NCI-H774 (cell line): ENCODE results near the gene GNLY.
A peak's percentile ranks its signal among the peaks of the same experiment; 100 is the strongest.

ENCODE experiments used
- DNase-seq: peaks from one replicate; lab custom pipeline; 2025; lab: John Stamatoyannopoulos, UW

The GNLY gene

GRCh38 chr2:85684806-85685205 is 9.4 kb upstream of the GNLY start:
- DNase-seq: no peak

DNA sequence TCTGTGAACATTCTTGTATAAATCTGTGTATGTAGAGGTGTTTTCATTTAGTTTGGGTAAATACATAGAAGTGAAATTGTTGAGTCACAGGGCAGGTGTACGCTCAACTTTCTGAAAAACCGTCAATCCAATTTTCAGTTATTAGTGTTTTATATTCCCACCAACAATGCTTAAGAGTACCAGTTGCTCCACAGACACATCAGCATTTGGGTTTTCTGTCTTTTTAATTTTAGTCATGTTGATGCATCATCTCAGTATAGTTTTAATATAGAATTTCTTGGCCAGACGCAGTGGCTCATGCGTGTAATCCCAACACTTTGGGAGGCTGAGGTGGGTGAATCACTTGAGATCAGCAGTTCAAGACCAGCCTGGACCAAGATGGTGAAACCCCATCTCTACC is 3.2 kb upstream of the GNLY start:
- DNase-seq: no peak

DNA sequence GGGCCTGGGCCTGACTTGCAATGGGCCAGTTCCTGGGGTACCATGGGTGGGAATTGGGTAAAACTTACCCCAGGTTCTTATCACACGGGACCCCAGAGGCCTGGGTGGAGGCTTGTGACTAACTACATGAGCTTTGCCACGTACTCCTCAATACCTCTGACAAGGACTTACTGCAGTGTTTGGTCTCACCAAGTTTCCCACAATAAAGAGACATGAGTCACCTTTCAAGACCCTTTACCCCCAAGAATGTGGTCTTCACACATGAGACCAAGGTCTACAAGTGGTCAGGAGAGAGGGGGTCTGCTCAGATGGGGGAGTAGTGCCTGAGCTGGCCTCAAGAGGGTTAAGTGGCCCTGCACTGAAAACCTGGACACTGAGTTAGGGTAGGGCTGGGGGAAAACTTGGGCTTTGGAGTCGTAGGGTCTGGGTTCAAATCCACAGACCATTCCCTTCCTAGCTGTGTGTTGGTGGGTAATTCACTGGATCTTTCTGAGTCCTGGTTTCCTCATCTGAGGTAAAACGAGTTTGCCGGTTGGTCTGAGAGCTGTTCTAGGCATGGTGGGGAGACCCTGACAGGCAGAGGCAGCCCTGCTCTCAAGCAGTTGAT is 2.0 kb upstream of the GNLY start:
- no peak for DNase-seq

GRCh38 chr2:85695121-85695520 is 963 bp downstream of the GNLY start:
- DNase-seq: no peak

DNA sequence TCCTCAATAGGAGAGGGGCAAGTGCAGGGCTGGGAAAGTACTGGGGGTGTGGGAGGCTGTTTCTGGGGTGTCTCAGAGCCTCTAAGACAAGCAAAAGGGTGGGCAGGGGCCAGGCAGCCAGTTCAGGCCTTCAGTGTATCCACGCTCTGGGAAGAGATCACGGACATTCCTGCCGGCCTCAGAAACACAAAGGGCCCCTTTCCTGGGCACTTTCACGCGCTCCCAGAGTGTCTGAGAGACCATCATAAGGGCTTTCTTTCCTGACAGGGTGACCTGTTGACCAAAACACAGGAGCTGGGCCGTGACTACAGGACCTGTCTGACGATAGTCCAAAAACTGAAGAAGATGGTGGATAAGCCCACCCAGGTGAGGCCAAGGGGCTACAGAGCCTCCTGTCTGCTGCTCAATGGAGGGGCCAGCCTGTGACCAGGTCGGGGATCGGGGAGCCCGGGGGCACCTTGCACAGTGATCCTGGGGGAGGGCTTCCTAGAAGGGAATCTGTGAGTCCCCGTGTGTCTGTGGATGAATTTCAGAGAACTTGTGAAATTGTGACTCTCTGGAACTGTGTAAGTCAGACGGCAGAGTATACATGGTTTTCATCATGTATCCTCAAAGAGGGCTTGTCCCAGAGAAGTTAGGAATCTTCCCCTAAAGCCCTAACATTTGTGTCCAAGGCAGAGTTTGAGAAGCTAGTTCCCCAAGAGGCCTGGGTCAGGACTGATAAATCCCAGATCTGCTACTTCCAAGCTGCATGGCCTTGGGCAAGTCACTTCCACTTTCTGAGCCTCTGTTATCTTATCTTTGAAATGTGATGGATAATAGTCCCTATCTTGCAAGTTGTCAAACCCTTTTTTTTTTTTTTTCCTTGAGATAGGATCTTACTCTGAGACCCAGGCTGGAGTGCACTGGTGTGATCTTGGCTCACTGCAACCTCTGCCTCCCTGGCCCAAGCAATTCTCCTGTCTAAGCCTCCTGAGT is 1.8 kb downstream of the GNLY start:
- DNase-seq: no peak

- no peak for DNase-seq
Observed at GRCh38 chr2:85697096-85697495, 2.9 kb downstream of the GNLY start.

GRCh38 chr2:85697716-85698115 is 3.6 kb downstream of the GNLY start:
- DNase-seq: no peak

DNA sequence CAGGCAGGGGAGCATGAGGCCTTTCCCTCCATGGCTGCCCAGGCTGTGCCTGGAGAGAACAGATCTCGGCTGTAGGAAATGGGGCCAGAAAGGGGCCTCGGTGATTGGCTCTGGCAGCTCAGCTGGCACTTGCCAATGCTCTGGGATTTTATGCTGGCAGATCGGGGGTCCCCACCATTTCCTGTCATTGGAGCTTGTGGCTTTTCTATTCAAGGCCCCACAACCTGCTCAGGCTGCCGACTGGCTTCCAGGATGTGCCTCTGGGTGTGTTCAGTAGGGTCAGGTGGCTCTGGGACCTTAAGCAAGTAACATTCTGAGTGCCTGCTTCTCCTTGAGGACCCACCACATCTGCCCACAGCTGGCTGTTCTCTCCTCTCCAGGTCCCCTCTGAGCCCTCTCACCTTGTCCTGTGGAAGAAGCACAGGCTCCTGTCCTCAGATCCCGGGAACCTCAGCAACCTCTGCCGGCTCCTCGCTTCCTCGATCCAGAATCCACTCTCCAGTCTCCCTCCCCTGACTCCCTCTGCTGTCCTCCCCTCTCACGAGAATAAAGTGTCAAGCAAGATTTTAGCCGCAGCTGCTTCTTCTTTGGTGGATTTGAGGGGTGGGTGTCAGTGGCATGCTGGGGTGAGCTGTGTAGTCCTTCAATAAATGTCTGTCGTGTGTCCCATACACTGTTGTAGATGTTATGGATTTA is 4.2 kb downstream of the GNLY start:
- DNase-seq: no peak

DNA sequence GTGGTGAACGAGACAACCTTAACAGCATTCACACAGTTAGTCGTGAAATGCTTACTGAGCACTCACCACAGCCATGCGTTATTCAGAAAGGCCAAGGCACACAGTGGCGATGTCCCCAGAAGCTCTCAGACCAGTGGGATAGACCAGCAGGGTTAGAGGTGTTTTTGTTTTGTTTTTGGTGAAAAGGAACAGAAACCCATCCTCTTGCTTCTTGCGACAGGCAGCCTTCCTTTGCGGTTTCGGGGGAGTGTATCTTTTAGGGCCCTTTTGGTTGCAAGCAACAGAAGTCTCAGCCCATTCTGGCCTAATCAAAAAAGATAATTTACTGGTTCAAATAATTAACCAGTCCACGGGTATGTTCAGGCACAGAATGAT is 4.7 kb downstream of the GNLY start:
- DNase-seq: no peak

GRCh38 chr2:85699325-85699724 is 5.2 kb downstream of the GNLY start:
- DNase-seq: no peak

GRCh38 chr2:85702172-85702571 is 8.0 kb downstream of the GNLY start:
- no peak for DNase-seq

DNA sequence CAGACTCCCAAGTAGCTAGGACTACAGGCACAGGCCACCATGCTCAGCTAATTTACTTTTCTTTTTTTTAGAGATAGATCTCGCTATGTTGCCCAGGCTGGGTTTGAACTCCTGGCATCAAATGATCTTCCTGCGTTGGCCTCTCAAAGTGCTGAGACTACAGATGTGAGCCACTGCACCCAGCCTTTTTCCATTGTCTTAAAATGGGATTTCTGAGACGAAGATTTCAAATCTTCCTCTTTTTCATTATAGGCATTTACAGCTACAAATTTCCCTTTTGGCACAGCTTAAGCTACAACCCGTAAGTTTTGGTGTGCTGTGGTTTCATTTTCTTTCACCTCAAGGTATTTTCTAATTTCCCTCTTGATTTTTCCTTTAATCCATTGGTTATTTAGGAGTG is 8.6 kb downstream of the GNLY start:
- DNase-seq: no peak

GRCh38 chr2:85703329-85703728 is 9.2 kb downstream of the GNLY start:
- no peak for DNase-seq

- DNase-seq: no peak
Observed at GRCh38 chr2:85704038-85704437, 9.9 kb downstream of the GNLY start.

GRCh38 chr2:85704800-85705679 is 10.9 kb downstream of the GNLY start:
- no peak for DNase-seq

- DNase-seq: no peak
Observed at GRCh38 chr2:85705680-85706039, 11.5 kb downstream of the GNLY start.

DNA sequence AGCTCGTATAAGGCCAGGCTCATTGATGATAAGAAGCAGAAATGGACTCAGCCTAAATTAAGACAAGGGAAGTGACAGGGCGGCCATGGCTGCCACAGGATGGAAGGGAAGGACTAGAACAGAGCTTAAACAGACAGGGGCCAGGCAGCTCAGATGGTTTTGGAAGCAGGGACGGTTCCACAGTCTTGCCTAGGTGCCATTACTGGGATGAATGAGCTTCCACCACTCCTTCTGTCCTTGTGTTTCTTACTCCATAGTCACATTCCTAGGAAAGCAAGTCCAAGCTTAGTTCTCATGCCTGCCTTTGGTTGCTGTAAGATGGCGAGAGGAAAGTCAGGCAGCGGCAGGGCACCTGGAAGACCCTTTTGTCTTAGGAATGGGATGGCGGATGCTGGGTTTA is 11.9 kb downstream of the GNLY start:
- no peak for DNase-seq

GRCh38 chr2:85706599-85707296 is 12.6 kb downstream of the GNLY start:
- no peak for DNase-seq

GRCh38 chr2:85707304-85707703 is 13.1 kb downstream of the GNLY start:
- DNase-seq: peak; percentile 73

- no peak for DNase-seq
Observed at GRCh38 chr2:85708641-85709040, 14.5 kb downstream of the GNLY start.

DNA sequence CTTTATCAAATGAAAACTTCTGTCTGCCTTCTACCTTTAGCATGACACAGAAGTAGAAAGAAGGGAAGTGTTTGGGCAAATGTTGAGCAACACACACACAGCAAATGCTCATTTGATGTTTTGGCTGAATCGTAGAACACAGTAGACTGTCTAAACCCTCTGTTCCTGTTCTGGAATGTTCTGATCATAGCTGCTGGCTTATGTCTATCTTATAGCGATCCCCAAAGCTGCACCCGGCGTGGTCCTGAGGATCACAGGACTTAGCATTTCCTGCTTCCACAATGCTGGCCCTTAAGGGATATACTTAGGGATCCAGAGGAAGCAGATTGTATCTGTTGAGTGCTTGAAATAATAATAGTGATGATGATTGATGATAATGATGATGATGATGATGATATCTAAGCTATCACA is 15.2 kb downstream of the GNLY start:
- DNase-seq: no peak
